K562 (cell line): Measurements from ENCODE around the gene OCA2. TPM values are rescaled to one million over a fixed set of nuclear protein-coding genes. Genes with fewer than 3 reads are reported as not detected.

Source experiments
- ATAC-seq: fragments of 200-7000 bp; cut with Tn5 transposase; 3 replicates; pipeline ENCODE4 v1.9.1; 2020; ENCODE audit warnings: moderate library complexity
- BruUV-seq: library from RNA; stranded (reverse); fragments of 400-500 nt; replicated peaks from 2 replicates; lab custom pipeline; 2021; lab: Mats Ljungman, UMichigan
- CTCF ChIA-PET: fragments of 300-600 bp; formaldehyde crosslinking; extraction: SDS; loops from one replicate; lab custom pipeline; 2021; ENCODE audit warnings: low intra/inter-chr PET ratio; lab: Yijun Ruan, JAX
- POLR2A ChIA-PET: fragments of 300-600, 350-650 bp; sonication (Branson Sonifier 250); formaldehyde crosslinking; extraction: SDS; loops from one replicate; lab custom pipeline; 2021; ENCODE audit warnings: antibody characterized with exemption, inconsistent platforms; lab: Yijun Ruan, JAX
- DNase-seq, 4 experiments: peaks; one replicate each; pipeline versions ENCODE4 v3.0.0 to v3.0.0-alpha.2; 2011 to 2018; ENCODE audit warnings: low spot score in 3 of 4, mixed read lengths in 3 of 4; ENCODE audit errors: extremely low read depth in 1 of 4
- FAIRE-seq: peaks from 2 replicates; lab custom pipeline; 2011; peaks lifted over from hg19 to GRCh38; lab: Jason Lieb, UNC
- H2AFZ ChIP-seq: 2 replicates; pipeline ENCODE4 v1.6.0; 2011; ENCODE audit warnings: low read depth, low read length, control low read depth, inconsistent platforms
- H3K27ac ChIP-seq: fragments of 200-600 bp; 3 replicates; pipeline ENCODE4 v1.8.0; 2011; ENCODE audit warnings: low read depth, mild to moderate bottlenecking, control low read depth, inconsistent platforms, low read length, moderate library complexity, mixed read lengths; ENCODE audit errors: extremely low read depth
- H3K27me3 ChIP-seq, 2 experiments: fragments of 300-600 bp in 1 of 2; 2 replicates in 1 of 2; 3 replicates in 1 of 2; pipeline versions ENCODE4 v1.6.0 to v1.8.0; 2011; ENCODE audit warnings: inconsistent platforms in 2 of 2, low read length in 2 of 2, mild to moderate bottlenecking in 1 of 2, mixed read lengths in 1 of 2, moderate library complexity in 1 of 2; ENCODE audit not compliant: control insufficient read depth in 2 of 2, insufficient read depth in 2 of 2
- H3K36me3 ChIP-seq: fragments of 300-600 bp; 3 replicates; pipeline ENCODE4 v1.8.0; 2011; ENCODE audit warnings: mild to moderate bottlenecking, low read length, inconsistent platforms; ENCODE audit not compliant: control insufficient read depth, insufficient read depth
- H3K4me1 ChIP-seq, 2 experiments: fragments of 200-600 bp in 1 of 2; replicated peaks in 1 of 2; 2 replicates in 1 of 2; 3 replicates in 1 of 2; pipeline versions ENCODE4 v1.5.1 to v1.8.0; 2011; ENCODE audit warnings: inconsistent platforms in 2 of 2, low read length in 2 of 2, mild to moderate bottlenecking in 1 of 2, mixed read lengths in 1 of 2, moderate library complexity in 1 of 2; ENCODE audit not compliant: control insufficient read depth in 2 of 2, insufficient read depth in 2 of 2
- H3K4me2 ChIP-seq: 2 replicates; pipeline ENCODE4 v1.6.1; 2011; ENCODE audit warnings: low read length, control low read depth, inconsistent platforms, mixed read lengths; ENCODE audit not compliant: insufficient read depth
- H3K4me3 ChIP-seq: fragments of 200-600 bp; sonication (generic), shearing (Covaris generic); 2 replicates; pipeline ENCODE4 v1.5.1; 2016; ENCODE audit warnings: control low read depth, inconsistent platforms
- H3K79me2 ChIP-seq: fragments of 200-600 bp; 3 replicates; pipeline ENCODE4 v1.8.0; 2011; ENCODE audit warnings: low read length, inconsistent platforms; ENCODE audit not compliant: control insufficient read depth, insufficient read depth
- H3K9ac ChIP-seq, 2 experiments: 2 replicates each; pipeline versions ENCODE4 v1.6.0 to v1.6.1; 2011; ENCODE audit warnings: low read depth in 2 of 2, low read length in 2 of 2, control low read depth in 1 of 2, inconsistent platforms in 1 of 2, mild to moderate bottlenecking in 1 of 2, mixed read lengths in 1 of 2; ENCODE audit not compliant: insufficient read depth in 1 of 2
- H3K9me1 ChIP-seq: one replicate; pipeline ENCODE4 v1.6.0; 2011; ENCODE audit warnings: inconsistent platforms, mild to moderate bottlenecking, low read length, moderate library complexity; ENCODE audit not compliant: control insufficient read depth, insufficient read depth
- H3K9me3 ChIP-seq: replicated peaks from 2 replicates; pipeline ENCODE4 v1.5.1; 2011; ENCODE audit warnings: low read depth, low read length, inconsistent platforms; ENCODE audit not compliant: control insufficient read depth, insufficient read depth
- H4K20me1 ChIP-seq: replicated peaks from 2 replicates; pipeline ENCODE4 v1.6.1; 2011; ENCODE audit warnings: low read length, inconsistent platforms, mixed read lengths; ENCODE audit not compliant: control insufficient read depth, insufficient read depth
- CREB3L1 ChIP-seq: fragments of 450-650 bp; IDR thresholded peaks from 2 replicates; pipeline ENCODE4 v1.6.1; 2014; ENCODE audit warnings: low read depth, mild to moderate bottlenecking, moderate library complexity, borderline replicate concordance
- GATAD2A ChIP-seq: fragments of 450-650 bp; IDR thresholded peaks from 2 replicates; pipeline ENCODE4 v1.6.1; 2017
- MCM2 ChIP-seq: fragments of 450-650 bp; IDR thresholded peaks from 2 replicates; pipeline ENCODE4 v1.6.1; 2017; ENCODE audit warnings: low read depth, mild to moderate bottlenecking
- PTRF ChIP-seq: fragments of 450-650 bp; IDR thresholded peaks from 2 replicates; pipeline ENCODE4 v1.6.1; 2016; ENCODE audit warnings: mild to moderate bottlenecking, missing genetic modification characterization, missing compliant biosample characterization
- ZNF133 ChIP-seq: fragments of 250-450 bp; sonication (Bioruptor Pico); IDR thresholded peaks from 2 replicates; pipeline ENCODE4 v1.4.0; 2020; ENCODE audit warnings: mild to moderate bottlenecking
- ZNF395 ChIP-seq: fragments of 200-800 bp; sonication (Bioruptor generic); IDR thresholded peaks from 2 replicates; pipeline ENCODE4 v1.6.1; 2017; ENCODE audit warnings: missing genetic modification characterization, missing compliant biosample characterization
- ZNF609 ChIP-seq: sonication (generic); formaldehyde crosslinking; IDR thresholded peaks from 2 replicates; pipeline ENCODE4 v1.8.1; 2023; ENCODE audit warnings: missing genetic modification reagents, mild to moderate bottlenecking, borderline replicate concordance
- WGBS: fragments of 100-300 bp; shearing (Covaris generic); methylation state at CpG from one replicate; pipeline ENCODE4 v1.1.6; 2016; ENCODE audit warnings: low coverage, mixed read lengths; ENCODE audit not compliant: insufficient coverage; ENCODE audit errors: missing lambda C conversion rate; 5-methylcytosine and 5-hydroxymethylcytosine counted together
- in situ Hi-C: fragments of 300-500 bp; cut with MboI; formaldehyde crosslinking; loops from 4 replicates; pipeline ENCODE4 v1.15.0; 2018; ENCODE audit warnings: inconsistent platforms, mixed read lengths
- intact Hi-C: fragments of 100-400 bp; cut with micrococcal nuclease; formaldehyde crosslinking; loops from 2 replicates; pipeline ENCODE4 v1.14.2; 2022
- polyA plus RNA-seq, 8 experiments: library from polyadenylated mRNA; depleted of rRNA in 4 of 8; stranded (reverse) in 5 of 8; unstranded in 3 of 8; fragments of >200 nt; fragmentation: Nextera tagmentation in 2 of 8; fragmentation: Illumina TruSeq in 1 of 8; extraction: Ambion mirVana in 2 of 8; extraction: Trizol in 1 of 8; gene quantifications; 2 replicates each; pipeline versions ENCODE4 v1.2.1 to v1.2.3, GENCODE V29; 2011 to 2014; ENCODE audit warnings: inconsistent platforms in 1 of 8, missing spikeins in 1 of 8
- total RNA-seq, 7 experiments: library from RNA; depleted of rRNA in 6 of 7; stranded (reverse); fragments of >200 nt in 6 of 7; fragmentation: Illumina TruSeq in 2 of 7; extraction: Trizol in 2 of 7; gene quantifications; 2 replicates each; pipeline versions ENCODE4 v1.2.1 to v1.2.3, GENCODE V29; 2011 to 2021; ENCODE audit warnings: low replicate concordance in 1 of 7

Gene OCA2
- total and polyA plus RNA-seq, 9 of the 15 experiments (the other 6 are each of a cell fraction or from before 2014, with no cell fraction given): 0.07 to 0.59 (median 0.17) TPM; not detected in 1

GRCh38 chr15:27864086-27864485, 235.0 kb downstream of the OCA2 start (continued):
- TF ChIP-seq ZNF609: no peak

- no peak for ATAC-seq
- no peak for DNase-seq
- Histone ChIP-seq H3K79me2 (no peaks in the 10 kb centered on the region), H3K4me1 (no peaks in the 10 kb centered on the region), H3K36me3 (no peaks in the 10 kb centered on the region), H2AFZ (no peak overlapping the region), H3K4me2 (no peak overlapping the region), H3K4me3 (no peak overlapping the region), H3K9ac (no peak overlapping the region), H3K27me3 (peaks cover 5 to 45% of the 10 kb centered on the region in 2 experiments; a peak in 4 of 5 replicates), H4K20me1 (peaks cover 3% of the 10 kb centered on the region; the same call in 1 of the 2 replicates), H3K9me1 (no peaks in the 10 kb centered on the region), H3K9me3 (no peaks in the 10 kb centered on the region), H3K27ac (no peak overlapping the region)
- intact Hi-C loops (no loop called here), in situ Hi-C loops (no loop called here)
- 0% methylated on average over 6 of the region's 6 CpGs for WGBS
- FAIRE-seq: no peak
- BruUV-seq: no TSS peak
- ChIA-PET CTCF (no interaction called here), POLR2A (interaction anchor here (1.3 kb wide), 1 partner anchor 14 kb away, joined by 5 read pairs; no protein-coding TSS in a partner anchor)
- TF ChIP-seq ZNF395 (CRISPR knock-in tag) (no peak), ZNF133 (CRISPR knock-in tag) (no peak), PTRF (tag) (no peak), GATAD2A (no peak), MCM2 (no peak), CREB3L1 (no peak), ZNF609 (no peak)
Observed at GRCh38 chr15:27863000-27863399, 236.1 kb downstream of the OCA2 start.
